ENCODE measurements around the gene CNTFR. TPM values are rescaled to one million over a fixed set of nuclear protein-coding genes. Genes with fewer than 3 reads are reported as not detected.

CNTFR gene
- total and polyA plus RNA-seq, 2 experiments from 2014 or later: 0.73 to 1.9 TPM

DNA sequence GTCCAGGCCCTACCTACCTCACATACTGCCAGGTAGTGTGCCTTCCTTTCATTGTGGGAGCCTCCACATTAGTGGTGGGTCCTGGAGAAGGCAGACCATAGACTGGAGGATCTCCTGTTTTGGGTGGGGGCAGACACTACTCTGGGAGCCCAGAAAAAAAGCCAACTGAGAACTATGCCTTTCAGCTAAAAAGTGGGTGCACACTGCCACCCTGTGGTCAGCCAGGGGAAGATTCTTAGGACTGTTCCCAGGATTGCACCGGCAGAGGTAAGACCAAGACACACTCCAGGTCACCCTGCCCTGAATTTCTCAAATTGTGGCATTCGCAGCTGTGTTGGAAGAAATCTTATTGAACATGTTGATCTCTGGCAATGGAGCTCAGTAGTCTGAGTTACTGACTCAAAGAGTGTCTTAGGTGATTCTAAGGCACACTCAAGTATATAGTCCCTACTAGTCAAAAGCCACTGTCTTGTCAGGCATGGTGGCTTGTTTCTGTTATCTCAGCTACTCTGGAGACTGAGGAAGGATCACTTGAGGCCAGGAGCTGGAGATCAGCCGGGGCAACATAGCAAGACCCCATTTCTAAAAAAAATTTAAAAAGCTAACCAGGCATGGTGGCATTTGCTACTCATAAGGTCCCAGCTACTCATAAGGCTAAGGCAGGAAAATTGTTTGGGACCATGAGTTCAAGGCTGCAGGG lies 44.5 kb upstream of the CNTFR start:
- no peaks in the 10 kb centered on the region for H3K36me3 ChIP-seq (ENCODE audit: insufficient read depth)
- H3K4me3 ChIP-seq: no peak overlapping the region
- H3K4me1 ChIP-seq (ENCODE audit: insufficient read depth): peaks cover 8% of the 10 kb centered on the region
- peaks cover 12% of the 10 kb centered on the region; the same call in 1 of the 2 replicates for H3K79me2 ChIP-seq (replicated peaks; ENCODE audit: insufficient read depth)
- Mint-ChIP-seq H3K4me3 (no peak overlapping the region), H3K4me1 (peaks cover 38% of the 10 kb centered on the region), H3K9me3 (no peaks in the 10 kb centered on the region), H3K36me3 (ENCODE audit: low read depth) (peaks cover 26% of the 10 kb centered on the region), H3K27me3 (ENCODE audit: insufficient read depth, low read depth, poor library complexity) (peaks cover 41% of the 10 kb centered on the region), H3K27ac (no peak overlapping the region)
- H3K9me2 ChIP-seq (ENCODE audit: insufficient read depth): no peaks in the 10 kb centered on the region
- peaks cover 3% of the 10 kb centered on the region for H4K20me1 ChIP-seq (replicated peaks; ENCODE audit: insufficient read depth)
- DNase-seq (ENCODE audit: low spot score) (peak; percentile 80), ATAC-seq (peak; percentile 32)
- no peak overlapping the region for H2AFZ ChIP-seq
- H3K27me3 ChIP-seq (ENCODE audit: insufficient read depth): peaks cover 52% of the 10 kb centered on the region
- peaks cover 8% of the 10 kb centered on the region; the same call in 1 of the 2 replicates for H3F3A ChIP-seq (replicated peaks; ENCODE audit: low read depth)
- TF ChIP-seq NANOG (IDR thresholded peaks at IDR 0.05; ENCODE audit: borderline replicate concordance): no peak
- peak; percentile 34; the same call in 1 of the 2 replicates for TF ChIP-seq POLR2AphosphoS5 (IDR thresholded peaks at IDR 0.05; ENCODE audit: low read depth)
- TF ChIP-seq, protein P1, sequence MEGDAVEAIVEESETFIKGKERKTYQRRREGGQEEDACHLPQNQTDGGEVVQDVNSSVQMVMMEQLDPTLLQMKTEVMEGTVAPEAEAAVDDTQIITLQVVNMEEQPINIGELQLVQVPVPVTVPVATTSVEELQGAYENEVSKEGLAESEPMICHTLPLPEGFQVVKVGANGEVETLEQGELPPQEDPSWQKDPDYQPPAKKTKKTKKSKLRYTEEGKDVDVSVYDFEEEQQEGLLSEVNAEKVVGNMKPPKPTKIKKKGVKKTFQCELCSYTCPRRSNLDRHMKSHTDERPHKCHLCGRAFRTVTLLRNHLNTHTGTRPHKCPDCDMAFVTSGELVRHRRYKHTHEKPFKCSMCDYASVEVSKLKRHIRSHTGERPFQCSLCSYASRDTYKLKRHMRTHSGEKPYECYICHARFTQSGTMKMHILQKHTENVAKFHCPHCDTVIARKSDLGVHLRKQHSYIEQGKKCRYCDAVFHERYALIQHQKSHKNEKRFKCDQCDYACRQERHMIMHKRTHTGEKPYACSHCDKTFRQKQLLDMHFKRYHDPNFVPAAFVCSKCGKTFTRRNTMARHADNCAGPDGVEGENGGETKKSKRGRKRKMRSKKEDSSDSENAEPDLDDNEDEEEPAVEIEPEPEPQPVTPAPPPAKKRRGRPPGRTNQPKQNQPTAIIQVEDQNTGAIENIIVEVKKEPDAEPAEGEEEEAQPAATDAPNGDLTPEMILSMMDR (conservative IDR thresholded peaks at IDR 0.05; ENCODE audit: low read depth in 2 of 2): peak; percentile 92 to 94
- no peak overlapping the region for H3K27ac ChIP-seq (ENCODE audit: low read depth)
- no peak overlapping the region for H3K4me2 ChIP-seq

DNA sequence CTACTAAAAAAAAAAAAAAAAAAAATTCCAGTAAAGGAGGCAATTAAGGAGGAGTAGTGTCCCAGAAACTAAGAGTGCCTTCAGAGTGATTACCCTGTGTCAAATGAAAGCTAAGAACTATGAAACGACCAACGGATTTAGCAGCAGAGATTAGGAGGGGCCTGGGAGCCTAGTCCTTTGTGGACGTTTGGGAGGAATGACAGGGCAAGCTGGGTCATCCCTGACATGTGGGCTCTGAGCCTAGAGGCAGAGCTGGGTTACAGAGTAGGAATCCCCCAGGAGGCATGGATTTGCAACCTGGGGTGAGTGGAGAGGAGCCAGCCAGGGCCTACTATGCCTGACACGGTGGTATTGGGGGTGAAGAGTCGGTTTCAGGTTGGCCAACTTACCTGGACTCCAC lies 43.6 kb upstream of the CNTFR start:
- no peak overlapping the region for H3K27ac Mint-ChIP-seq
- H3K9me3 Mint-ChIP-seq: peaks cover 4% of the 10 kb centered on the region; the same call in 1 of the 3 replicates
- H3F3A ChIP-seq (replicated peaks; ENCODE audit: low read depth): peaks cover 5% of the 10 kb centered on the region; the same call in 1 of the 2 replicates
- H3K36me3 ChIP-seq (ENCODE audit: insufficient read depth): no peaks in the 10 kb centered on the region
- H3K36me3 Mint-ChIP-seq (ENCODE audit: low read depth): peaks cover 29% of the 10 kb centered on the region
- peaks cover 46% of the 10 kb centered on the region for H3K27me3 Mint-ChIP-seq (ENCODE audit: insufficient read depth, low read depth, poor library complexity)
- H2AFZ ChIP-seq: no peak overlapping the region
- H3K4me1 Mint-ChIP-seq: peaks cover 34% of the 10 kb centered on the region
- ATAC-seq (no peak), DNase-seq (ENCODE audit: low spot score) (no peak)
- no peak overlapping the region for H3K27ac ChIP-seq (ENCODE audit: low read depth)
- H3K4me1 ChIP-seq (ENCODE audit: insufficient read depth): peaks cover 6% of the 10 kb centered on the region
- H3K9me2 ChIP-seq (ENCODE audit: insufficient read depth): no peaks in the 10 kb centered on the region
- no peak overlapping the region for H3K4me3 ChIP-seq
- no peak overlapping the region for H3K4me3 Mint-ChIP-seq
- peaks cover 12% of the 10 kb centered on the region; the same call in 1 of the 2 replicates for H3K79me2 ChIP-seq (replicated peaks; ENCODE audit: insufficient read depth)
- peaks cover 55% of the 10 kb centered on the region for H3K27me3 ChIP-seq (ENCODE audit: insufficient read depth)
- peaks cover 3% of the 10 kb centered on the region for H4K20me1 ChIP-seq (replicated peaks; ENCODE audit: insufficient read depth)
- H3K4me2 ChIP-seq: no peak overlapping the region
- no peak for TF ChIP-seq JUNB (IDR thresholded peaks at IDR 0.05; ENCODE audit: unreplicated experiment)
- TF ChIP-seq ZNF114 (CRISPR knock-in tag; IDR thresholded peaks at IDR 0.05): no peak
- TF ChIP-seq EZH2 (IDR thresholded peaks at IDR 0.05; ENCODE audit: low read depth, unreplicated experiment): no peak
- TF ChIP-seq, protein P2, sequence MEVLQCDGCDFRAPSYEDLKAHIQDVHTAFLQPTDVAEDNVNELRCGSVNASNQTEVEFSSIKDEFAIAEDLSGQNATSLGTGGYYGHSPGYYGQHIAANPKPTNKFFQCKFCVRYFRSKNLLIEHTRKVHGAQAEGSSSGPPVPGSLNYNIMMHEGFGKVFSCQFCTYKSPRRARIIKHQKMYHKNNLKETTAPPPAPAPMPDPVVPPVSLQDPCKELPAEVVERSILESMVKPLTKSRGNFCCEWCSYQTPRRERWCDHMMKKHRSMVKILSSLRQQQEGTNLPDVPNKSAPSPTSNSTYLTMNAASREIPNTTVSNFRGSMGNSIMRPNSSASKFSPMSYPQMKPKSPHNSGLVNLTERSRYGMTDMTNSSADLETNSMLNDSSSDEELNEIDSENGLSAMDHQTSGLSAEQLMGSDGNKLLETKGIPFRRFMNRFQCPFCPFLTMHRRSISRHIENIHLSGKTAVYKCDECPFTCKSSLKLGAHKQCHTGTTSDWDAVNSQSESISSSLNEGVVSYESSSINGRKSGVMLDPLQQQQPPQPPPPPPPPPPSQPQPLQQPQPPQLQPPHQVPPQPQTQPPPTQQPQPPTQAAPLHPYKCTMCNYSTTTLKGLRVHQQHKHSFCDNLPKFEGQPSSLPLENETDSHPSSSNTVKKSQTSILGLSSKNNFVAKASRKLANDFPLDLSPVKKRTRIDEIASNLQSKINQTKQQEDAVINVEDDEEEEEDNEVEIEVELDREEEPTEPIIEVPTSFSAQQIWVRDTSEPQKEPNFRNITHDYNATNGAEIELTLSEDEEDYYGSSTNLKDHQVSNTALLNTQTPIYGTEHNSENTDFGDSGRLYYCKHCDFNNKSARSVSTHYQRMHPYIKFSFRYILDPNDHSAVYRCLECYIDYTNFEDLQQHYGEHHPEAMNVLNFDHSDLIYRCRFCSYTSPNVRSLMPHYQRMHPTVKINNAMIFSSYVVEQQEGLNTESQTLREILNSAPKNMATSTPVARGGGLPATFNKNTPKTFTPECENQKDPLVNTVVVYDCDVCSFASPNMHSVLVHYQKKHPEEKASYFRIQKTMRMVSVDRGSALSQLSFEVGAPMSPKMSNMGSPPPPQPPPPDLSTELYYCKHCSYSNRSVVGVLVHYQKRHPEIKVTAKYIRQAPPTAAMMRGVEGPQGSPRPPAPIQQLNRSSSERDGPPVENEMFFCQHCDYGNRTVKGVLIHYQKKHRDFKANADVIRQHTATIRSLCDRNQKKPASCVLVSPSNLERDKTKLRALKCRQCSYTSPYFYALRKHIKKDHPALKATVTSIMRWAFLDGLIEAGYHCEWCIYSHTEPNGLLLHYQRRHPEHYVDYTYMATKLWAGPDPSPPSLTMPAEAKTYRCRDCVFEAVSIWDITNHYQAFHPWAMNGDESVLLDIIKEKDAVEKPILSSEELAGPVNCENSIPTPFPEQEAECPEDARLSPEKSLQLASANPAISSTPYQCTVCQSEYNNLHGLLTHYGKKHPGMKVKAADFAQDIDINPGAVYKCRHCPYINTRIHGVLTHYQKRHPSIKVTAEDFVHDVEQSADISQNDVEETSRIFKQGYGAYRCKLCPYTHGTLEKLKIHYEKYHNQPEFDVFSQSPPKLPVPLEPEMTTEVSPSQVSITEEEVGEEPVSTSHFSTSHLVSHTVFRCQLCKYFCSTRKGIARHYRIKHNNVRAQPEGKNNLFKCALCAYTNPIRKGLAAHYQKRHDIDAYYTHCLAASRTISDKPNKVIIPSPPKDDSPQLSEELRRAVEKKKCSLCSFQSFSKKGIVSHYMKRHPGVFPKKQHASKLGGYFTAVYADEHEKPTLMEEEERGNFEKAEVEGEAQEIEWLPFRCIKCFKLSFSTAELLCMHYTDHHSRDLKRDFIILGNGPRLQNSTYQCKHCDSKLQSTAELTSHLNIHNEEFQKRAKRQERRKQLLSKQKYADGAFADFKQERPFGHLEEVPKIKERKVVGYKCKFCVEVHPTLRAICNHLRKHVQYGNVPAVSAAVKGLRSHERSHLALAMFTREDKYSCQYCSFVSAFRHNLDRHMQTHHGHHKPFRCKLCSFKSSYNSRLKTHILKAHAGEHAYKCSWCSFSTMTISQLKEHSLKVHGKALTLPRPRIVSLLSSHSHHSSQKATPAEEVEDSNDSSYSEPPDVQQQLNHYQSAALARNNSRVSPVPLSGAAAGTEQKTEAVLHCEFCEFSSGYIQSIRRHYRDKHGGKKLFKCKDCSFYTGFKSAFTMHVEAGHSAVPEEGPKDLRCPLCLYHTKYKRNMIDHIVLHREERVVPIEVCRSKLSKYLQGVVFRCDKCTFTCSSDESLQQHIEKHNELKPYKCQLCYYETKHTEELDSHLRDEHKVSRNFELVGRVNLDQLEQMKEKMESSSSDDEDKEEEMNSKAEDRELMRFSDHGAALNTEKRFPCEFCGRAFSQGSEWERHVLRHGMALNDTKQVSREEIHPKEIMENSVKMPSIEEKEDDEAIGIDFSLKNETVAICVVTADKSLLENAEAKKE (CRISPR knock-in tag; IDR thresholded peaks at IDR 0.05): no peak
- TF ChIP-seq CREB1 (CRISPR knock-in tag; IDR thresholded peaks at IDR 0.05; ENCODE audit: low read depth): no peak
- TF ChIP-seq, protein P1 (conservative IDR thresholded peaks at IDR 0.05; ENCODE audit: low read depth in 2 of 2): no peak
- TF ChIP-seq ZNF331 (CRISPR knock-in tag; IDR thresholded peaks at IDR 0.05; ENCODE audit: low read depth): no peak
- TF ChIP-seq POLR2AphosphoS5 (IDR thresholded peaks at IDR 0.05; ENCODE audit: low read depth): no peak
- TF ChIP-seq NANOG (IDR thresholded peaks at IDR 0.05; ENCODE audit: borderline replicate concordance): no peak

All from GM23338 (cell line).